ENCODE data around the gene ZNF221. TPM values are rescaled to one million over a fixed set of nuclear protein-coding genes. Genes with fewer than 3 reads are reported as not detected.

ZNF221 gene
- total RNA-seq, 1 experiment from 2014 or later = 6.2 TPM

DNA sequence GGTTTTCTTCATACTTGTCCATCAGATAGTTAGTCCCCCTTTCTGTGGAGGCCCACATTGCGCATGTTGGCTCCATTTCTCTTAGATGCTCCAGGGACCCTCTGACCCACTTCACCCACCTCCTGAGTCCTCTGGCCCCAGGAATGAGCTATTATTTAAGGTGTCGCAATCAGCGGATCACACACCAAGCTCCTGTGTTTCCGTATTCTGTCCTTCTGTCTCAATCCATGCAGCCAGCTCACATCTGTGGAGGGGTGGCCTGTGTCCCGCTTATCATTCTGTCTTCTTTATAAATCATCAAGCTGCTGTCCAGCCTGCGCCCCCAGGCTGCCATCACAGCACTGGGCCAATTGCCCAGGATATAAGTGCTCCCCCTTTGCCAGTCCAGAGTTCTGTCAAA, 56.4 kb downstream of the ZNF221 start:
- CTCF ChIA-PET = no interaction called here
- TF ChIP-seq CTCF (IDR thresholded peaks at IDR 0.05; ENCODE audit: insufficient read depth in 1 of 2, low read depth in 1 of 2, low read length in 1 of 2, severe bottlenecking in 1 of 2, unreplicated experiment in 1 of 2) = no peak
- H3K36me3 ChIP-seq (ENCODE audit: control insufficient read depth, insufficient read depth, low read length) = peaks cover 10% of the 10 kb centered on the region
- no peaks in the 10 kb centered on the region for H3K27me3 ChIP-seq (replicated peaks; ENCODE audit: control insufficient read depth, insufficient read depth, low read length)
- H3K4me1 ChIP-seq = no peaks in the 10 kb centered on the region; the same call in 1 of the 2 replicates
- peaks cover 20% of the 10 kb centered on the region for H3K9me3 ChIP-seq
- DNase-seq = no peak
- H3K4me1 Mint-ChIP-seq (ENCODE audit: low read depth, unreplicated experiment) = peaks cover 8% of the 10 kb centered on the region
- H3K36me3 Mint-ChIP-seq (ENCODE audit: insufficient read depth, unreplicated experiment) = peaks cover 26% of the 10 kb centered on the region
- H3K9me3 Mint-ChIP-seq (ENCODE audit: unreplicated experiment) = peaks cover 49% of the 10 kb centered on the region
- H3K4me3 ChIP-seq (ENCODE audit: low read depth, low read length) = no peak overlapping the region
- no TSS peak for BruUV-seq (replicated peaks)
- H3K27ac Mint-ChIP-seq (ENCODE audit: unreplicated experiment) = no peak overlapping the region
- no peak overlapping the region for H3K4me3 Mint-ChIP-seq (ENCODE audit: unreplicated experiment)
- no peaks in the 10 kb centered on the region for H3K27me3 Mint-ChIP-seq (ENCODE audit: insufficient read depth, unreplicated experiment)
- POLR2A ChIA-PET = no interaction called here
- intact Hi-C loops (cut with micrococcal nuclease; ENCODE audit: unreplicated experiment) = no loop called here

DNA sequence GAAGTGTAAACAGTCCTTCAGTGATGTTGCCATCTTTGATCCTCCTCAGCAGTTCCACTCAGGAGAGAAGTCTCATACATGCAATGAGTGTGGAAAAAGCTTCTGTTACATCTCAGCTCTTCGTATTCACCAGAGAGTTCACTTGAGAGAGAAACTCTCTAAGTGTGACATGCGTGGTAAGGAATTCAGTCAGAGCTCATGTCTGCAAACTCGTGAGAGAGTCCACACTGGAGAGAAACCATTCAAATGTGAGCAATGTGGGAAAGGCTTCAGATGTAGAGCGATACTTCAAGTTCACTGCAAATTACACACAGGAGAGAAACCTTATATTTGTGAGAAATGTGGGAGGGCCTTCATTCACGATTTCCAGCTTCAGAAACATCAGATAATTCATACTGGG, 59.4 kb downstream of the ZNF221 start:
- ChIA-PET CTCF (no interaction called here), POLR2A (no interaction called here)
- intact Hi-C loops (cut with micrococcal nuclease; ENCODE audit: unreplicated experiment) = no loop called here
- DNase-seq = no peak
- Histone ChIP-seq H3K9me3 (peaks cover 20% of the 10 kb centered on the region), H3K4me3 (ENCODE audit: low read depth, low read length) (no peak overlapping the region), H3K27me3 (replicated peaks; ENCODE audit: control insufficient read depth, insufficient read depth, low read length) (no peaks in the 10 kb centered on the region), H3K36me3 (ENCODE audit: control insufficient read depth, insufficient read depth, low read length) (peaks cover 10% of the 10 kb centered on the region), H3K4me1 (no peaks in the 10 kb centered on the region)
- no peak overlapping the region for H3K4me3 Mint-ChIP-seq (ENCODE audit: unreplicated experiment)
- peaks cover 21% of the 10 kb centered on the region for H3K36me3 Mint-ChIP-seq (ENCODE audit: insufficient read depth, unreplicated experiment)
- H3K27me3 Mint-ChIP-seq (ENCODE audit: insufficient read depth, unreplicated experiment) = no peaks in the 10 kb centered on the region
- BruUV-seq (replicated peaks) = no TSS peak
- no peak overlapping the region for H3K27ac Mint-ChIP-seq (ENCODE audit: unreplicated experiment)
- peaks cover 51% of the 10 kb centered on the region for H3K9me3 Mint-ChIP-seq (ENCODE audit: unreplicated experiment)
- no peaks in the 10 kb centered on the region for H3K4me1 Mint-ChIP-seq (ENCODE audit: low read depth, unreplicated experiment)
- TF ChIP-seq CTCF (IDR thresholded peaks at IDR 0.05; ENCODE audit: insufficient read depth in 1 of 2, low read depth in 1 of 2, low read length in 1 of 2, severe bottlenecking in 1 of 2, unreplicated experiment in 1 of 2) = no peak

Other genes with a start within 250 kb of the ZNF221 start
- not detected in 2 replicates for gene IRGC, start 235.2 kb upstream of the ZNF221 start, total RNA-seq (2022)
- gene SMG9, start 196.3 kb upstream of the ZNF221 start, total RNA-seq (2022) = 87.6 and 98.8 TPM in 2 replicates
- gene KCNN4, start 170.3 kb upstream of the ZNF221 start, total RNA-seq (2022) = 3.0 and 4.0 TPM in 2 replicates
- 0.93 and 0.95 TPM in 2 replicates for gene LYPD5, start 148.8 kb upstream of the ZNF221 start, total RNA-seq (2022)
- gene ZNF283, start 123.9 kb upstream of the ZNF221 start, total RNA-seq (2022) = 12.0 and 14.7 TPM in 2 replicates
- 0.43 and 1.1 TPM in 2 replicates for gene ZNF404, start 67.3 kb upstream of the ZNF221 start, total RNA-seq (2022)
- 14.8 and 14.9 TPM in 2 replicates for gene ZNF45, start 15.9 kb upstream of the ZNF221 start, total RNA-seq (2022)
- gene ZNF155, start 33.0 kb downstream of the ZNF221 start, total RNA-seq (2022) = 9.4 and 10.3 TPM in 2 replicates
- 5.1 and 5.5 TPM in 2 replicates for gene ZNF230, start 51.7 kb downstream of the ZNF221 start, total RNA-seq (2022)
- 4.4 and 5.6 TPM in 2 replicates for gene ZNF222, start 74.2 kb downstream of the ZNF221 start, total RNA-seq (2022)
- 9.9 and 11.3 TPM in 2 replicates for gene ZNF223, start 100.8 kb downstream of the ZNF221 start, total RNA-seq (2022)
- 2.3 and 3.6 TPM in 2 replicates for gene ZNF284, start 120.9 kb downstream of the ZNF221 start, total RNA-seq (2022)
- 24.7 and 25.9 TPM in 2 replicates for gene ZNF224, start 143.1 kb downstream of the ZNF221 start, total RNA-seq (2022)
- gene ZNF225, start 162.2 kb downstream of the ZNF221 start, total RNA-seq (2022) = 4.3 and 4.8 TPM in 2 replicates
- gene ZNF234, start 190.3 kb downstream of the ZNF221 start, total RNA-seq (2022) = 9.4 and 13.3 TPM in 2 replicates
- gene ZNF226, start 213.9 kb downstream of the ZNF221 start, total RNA-seq (2022) = 27.0 and 28.0 TPM in 2 replicates